ENCODE results near the gene HSFX3.
A peak's percentile ranks its signal among the peaks of the same experiment; 100 is the strongest.
"Not testable (repeated sequence)": the region's sequence is repeated elsewhere in the genome, so short reads cannot be mapped to it uniquely, and the experiment has no call there.

HSFX3 gene

DNA sequence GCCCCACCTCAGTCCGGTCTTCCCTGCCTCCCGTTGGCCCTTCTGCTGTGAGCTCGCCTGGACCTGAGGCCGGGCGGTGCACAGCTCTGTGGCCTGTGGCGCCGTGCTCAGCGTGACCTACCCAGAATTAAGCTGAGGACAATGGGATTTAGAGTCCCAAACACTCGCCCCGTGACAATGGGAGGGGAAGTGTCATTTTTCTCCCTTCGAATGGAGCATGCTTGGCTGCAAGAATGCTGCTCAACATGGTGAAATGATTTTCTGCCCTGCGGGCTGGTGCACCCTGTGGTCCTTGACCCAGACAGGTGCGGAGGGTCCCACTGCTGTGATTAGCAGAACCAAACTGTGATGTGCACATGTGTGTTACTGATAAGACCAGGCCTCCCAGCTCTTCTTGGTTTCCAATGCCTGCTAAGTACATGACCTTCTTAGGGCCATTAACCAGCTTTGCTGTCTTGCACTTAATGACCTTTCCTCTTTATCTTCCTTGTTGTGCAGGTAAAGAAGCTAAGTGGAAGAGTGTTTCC, 8.1 kb downstream of the HSFX3 start:
- no peak for DNase-seq

- peak; percentile 87 for DNase-seq
Observed at GRCh38 chrX:149540621-149541520, 8.9 kb downstream of the HSFX3 start, which contains the start of gene EOLA1. TSS of gene EOLA1 (plus strand) at chrX:149541012. CDS start at chrX:149545631, 4,619 bp downstream.

- peak; percentile 87 for DNase-seq
Observed at GRCh38 chrX:149540131-149540620, 9.5 kb downstream of the HSFX3 start.

GRCh38 chrX:149539283-149540130, 10.2 kb downstream of the HSFX3 start:
- peak; percentile 82 for DNase-seq

DNA sequence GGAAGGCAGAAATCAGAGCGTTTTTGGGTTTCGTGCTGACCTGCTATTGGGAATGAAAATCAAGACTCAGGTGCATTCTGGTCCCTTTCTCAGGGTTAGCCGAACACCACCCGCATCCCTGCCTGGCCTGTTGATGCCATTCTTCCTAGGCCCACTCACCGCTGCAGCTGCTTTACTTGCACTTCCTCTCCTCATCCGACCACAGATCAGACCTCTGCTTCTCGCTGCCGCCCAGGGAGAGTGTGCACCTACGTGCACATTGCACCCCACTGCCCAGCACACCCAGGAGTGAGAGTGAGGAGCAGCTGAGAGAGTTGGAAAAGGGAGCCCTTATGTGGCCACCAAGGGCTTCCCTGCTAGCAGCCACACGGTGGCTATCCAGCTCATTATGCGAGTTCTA, 12.2 kb downstream of the HSFX3 start:
- DNase-seq: not testable (repeated sequence)

DNA sequence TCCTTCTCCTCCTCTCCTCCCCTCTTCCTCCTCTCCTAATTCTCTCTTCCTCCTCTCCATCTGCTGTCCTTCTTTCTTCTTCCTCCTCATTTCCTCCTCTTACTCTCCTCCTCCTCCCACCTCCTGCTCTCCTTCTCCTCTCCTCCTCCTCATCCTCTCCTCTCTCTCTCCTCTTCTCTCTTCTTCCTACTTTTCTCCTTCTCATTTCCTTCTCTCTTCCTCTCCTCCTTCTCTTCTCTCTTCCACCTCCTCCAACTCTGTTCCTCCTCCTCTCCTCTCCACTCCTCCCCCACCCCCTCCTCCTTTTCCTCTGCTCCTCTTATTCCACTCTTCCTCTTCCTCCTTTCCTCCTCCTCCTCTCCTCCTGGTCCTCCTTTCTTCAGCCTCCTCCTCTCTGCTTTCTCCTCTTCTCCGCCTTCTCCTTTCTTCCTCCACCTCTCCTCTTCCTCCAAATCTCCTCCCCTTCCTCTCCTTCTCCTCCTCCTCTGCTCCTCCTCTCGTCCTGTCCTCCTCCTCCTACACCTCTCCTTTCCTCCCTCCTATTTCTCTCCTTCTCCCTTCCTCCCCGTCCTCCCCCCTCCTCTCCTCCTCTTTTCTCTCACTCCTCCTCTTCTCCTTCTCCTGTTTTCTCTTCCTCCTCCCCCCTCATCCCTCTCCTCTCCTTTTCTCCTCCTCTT, 14.7 kb downstream of the HSFX3 start:
- not testable (repeated sequence) for DNase-seq

GRCh38 chrX:149533999-149534398, 15.7 kb downstream of the HSFX3 start:
- not testable (repeated sequence) for DNase-seq

- DNase-seq: not testable (repeated sequence)
Observed at GRCh38 chrX:149532868-149533267, 16.9 kb downstream of the HSFX3 start.

- no peak for DNase-seq
Observed at GRCh38 chrX:149531599-149531998, 18.1 kb downstream of the HSFX3 start.

- DNase-seq: no peak
Observed at GRCh38 chrX:149528381-149528780, 21.3 kb downstream of the HSFX3 start.

- no peak for DNase-seq
Observed at GRCh38 chrX:149527705-149528104, 22.0 kb downstream of the HSFX3 start.

GRCh38 chrX:149526318-149527033, 23.2 kb downstream of the HSFX3 start:
- not testable (repeated sequence) for DNase-seq

DNA sequence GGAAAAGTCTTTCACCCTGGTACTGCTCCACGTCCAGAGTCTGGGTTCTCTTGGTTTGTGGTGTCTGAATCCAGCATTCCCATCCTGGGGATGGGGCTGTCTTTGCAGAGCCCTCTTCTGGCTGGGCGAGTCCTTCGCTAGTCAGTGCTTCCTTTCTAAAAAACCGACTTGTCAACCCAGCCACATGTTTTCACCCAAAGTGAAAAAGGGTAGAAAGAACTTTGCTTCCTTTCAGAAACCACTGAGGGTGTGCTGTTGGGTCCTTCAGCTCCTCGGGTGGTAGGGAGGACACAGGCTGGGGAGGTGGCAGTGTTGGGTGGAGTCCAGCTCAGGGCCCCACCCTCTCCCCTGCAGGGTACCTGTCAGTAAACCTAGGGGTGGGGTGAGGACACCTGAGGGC, 23.8 kb downstream of the HSFX3 start:
- not testable (repeated sequence) for DNase-seq

GRCh38 chrX:149525389-149525788, 24.3 kb downstream of the HSFX3 start:
- peak; percentile 14 for DNase-seq

- no peak for DNase-seq
Observed at GRCh38 chrX:149522916-149523315, 26.8 kb downstream of the HSFX3 start.

GRCh38 chrX:149521438-149521837, 28.3 kb downstream of the HSFX3 start:
- DNase-seq: no peak

DNA sequence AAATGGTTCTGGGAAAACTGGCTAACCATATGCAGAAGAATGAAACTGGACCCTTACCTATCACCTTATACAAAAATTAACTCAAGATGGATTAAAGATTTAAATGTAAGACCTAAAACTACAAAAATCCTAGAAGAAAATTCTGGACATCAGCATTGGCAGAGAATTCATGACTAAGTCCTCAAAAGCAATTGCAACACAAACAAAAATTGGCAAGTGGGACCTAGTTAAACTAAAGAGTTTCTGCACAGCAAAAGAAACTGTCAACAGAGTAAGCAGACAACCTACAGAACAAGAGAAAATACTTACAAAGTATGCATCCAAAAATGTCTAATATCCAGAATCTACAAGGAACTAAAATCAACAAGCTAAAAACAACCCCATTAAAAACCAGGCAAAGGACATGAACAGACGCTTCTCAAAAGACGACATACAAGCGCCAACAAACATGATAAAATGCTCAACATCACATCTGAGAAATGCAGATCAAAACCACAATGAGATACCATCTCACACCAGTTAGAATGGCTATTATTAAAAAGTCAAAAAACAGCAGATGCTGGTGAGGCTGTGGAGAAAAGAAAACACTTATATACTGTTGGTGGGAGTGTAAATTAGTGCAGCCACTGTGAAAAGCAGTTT, 29.0 kb downstream of the HSFX3 start:
- DNase-seq: not testable (repeated sequence)

- no peak for DNase-seq
Observed at GRCh38 chrX:149518236-149518635, 31.5 kb downstream of the HSFX3 start.

GRCh38 chrX:149517308-149517707, 32.4 kb downstream of the HSFX3 start:
- no peak for DNase-seq

DNA sequence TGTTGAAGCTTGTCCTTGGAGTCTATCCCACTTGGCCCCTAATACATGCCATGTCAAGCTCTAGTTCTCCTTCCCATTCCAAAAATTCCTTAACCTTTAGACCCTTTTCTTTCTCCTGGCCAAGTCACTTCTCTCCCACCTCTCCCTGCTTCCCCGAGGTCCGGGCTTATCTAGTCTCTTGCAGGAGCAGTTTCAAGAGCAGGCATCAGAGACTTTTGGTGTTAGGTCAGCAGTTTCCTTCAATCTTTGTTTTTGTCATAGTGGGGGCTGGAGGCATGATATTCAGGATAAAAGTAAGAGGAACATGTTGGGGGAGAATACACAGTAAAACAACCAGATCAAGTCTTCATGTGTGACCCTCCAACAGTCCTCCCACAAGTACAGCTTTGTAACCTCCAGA, 33.1 kb downstream of the HSFX3 start:
- no peak for DNase-seq

- DNase-seq: no peak
Observed at GRCh38 chrX:149515954-149516602, 33.6 kb downstream of the HSFX3 start.

All from kidney glomerular epithelial cell (primary cell).